Sigmoid colon (tissue), 4 donors: ENCODE measurements around the gene KIFC1.

Source experiments
- CTCF ChIP-seq, 4 experiments: fragments of 450-650 bp in 3 of 4; fragments of 200-600 bp in 1 of 4; IDR thresholded peaks; one replicate each; pipeline ENCODE4 v1.5.1; 2016 to 2019; ENCODE audit warnings: antibody characterized with exemption in 4 of 4, mild to moderate bottlenecking in 3 of 4, moderate library complexity in 2 of 4
- EP300 ChIP-seq, 4 donors: sonication (generic); formaldehyde crosslinking; IDR thresholded peaks; one replicate each; pipeline ENCODE4 v1.6.1; 2017; ENCODE audit warnings: antibody characterized with exemption in 4 of 4
- POLR2AphosphoS5 ChIP-seq, 4 donors: sonication (generic); formaldehyde crosslinking; IDR thresholded peaks; one replicate each; pipeline ENCODE4 v1.6.1; 2017; ENCODE audit warnings: antibody characterized with exemption in 4 of 4

- TF ChIP-seq POLR2AphosphoS5 (IDR thresholded peaks at IDR 0.05) (no peak), CTCF (IDR thresholded peaks at IDR 0.05) (no peak), EP300 (IDR thresholded peaks at IDR 0.05) (no peak)
Measured at GRCh38 chr6:33347816-33348215, 43.8 kb upstream of the KIFC1 start.
